Aorta (tissue), 5 donors: ENCODE data around the gene COLEC12. TPM values are rescaled to one million over a fixed set of nuclear protein-coding genes. Genes with fewer than 3 reads are reported as not detected.
A peak's percentile ranks its signal among the peaks of the same experiment; 100 is the strongest.

Experiments used
- ATAC-seq: fragments of 200-7000 bp; cut with Tn5 transposase; one replicate; pipeline ENCODE4 v1.9.1; 2022; ENCODE audit warnings: moderate library complexity; ENCODE audit not compliant: low FRiP score
- DNase-seq, 2 donors: peaks; one replicate each; pipeline ENCODE4 v3.0.0-alpha.2; 2020
- H3K27ac ChIP-seq, 2 donors: one replicate each; pipeline ENCODE4 v1.5.1; 2013; ENCODE audit warnings: low read length in 2 of 2, mild to moderate bottlenecking in 2 of 2, moderate library complexity in 2 of 2, control low read depth in 1 of 2, inconsistent platforms in 1 of 2, low read depth in 1 of 2
- H3K27me3 ChIP-seq, 2 donors: one replicate each; pipeline ENCODE4 v1.6.1; 2013; ENCODE audit warnings: control low read depth in 1 of 2, low read length in 1 of 2, mild to moderate bottlenecking in 1 of 2, moderate library complexity in 1 of 2; ENCODE audit not compliant: insufficient read depth in 2 of 2, control insufficient read depth in 1 of 2
- H3K36me3 ChIP-seq, 2 donors: one replicate each; pipeline ENCODE4 v1.6.1; 2013; ENCODE audit warnings: control low read depth in 1 of 2, low read length in 1 of 2, mild to moderate bottlenecking in 1 of 2; ENCODE audit not compliant: insufficient read depth in 2 of 2, control insufficient read depth in 1 of 2
- H3K4me1 ChIP-seq, 2 donors: one replicate each; pipeline ENCODE4 v1.6.1; 2013; ENCODE audit warnings: low read length in 2 of 2, control low read depth in 1 of 2, mild to moderate bottlenecking in 1 of 2, moderate library complexity in 1 of 2; ENCODE audit not compliant: insufficient read depth in 2 of 2, control insufficient read depth in 1 of 2
- H3K4me3 ChIP-seq, 2 donors: one replicate each; pipeline ENCODE4 v1.5.1; 2013; ENCODE audit warnings: low read length in 2 of 2, control low read depth in 1 of 2, mild to moderate bottlenecking in 1 of 2
- H3K9me3 ChIP-seq: one replicate; pipeline ENCODE4 v1.6.1; 2013; ENCODE audit warnings: mild to moderate bottlenecking, low read length; ENCODE audit not compliant: control insufficient read depth
- WGBS, 2 donors: extraction: QIAGEN DNeasy Blood & Tissue Kit; methylation state at CpG; one replicate each; pipeline ENCODE4 v1.1.7; 2013; 5-methylcytosine and 5-hydroxymethylcytosine counted together
- intact Hi-C, 2 donors: fragments of 100-400 bp; cut with DNase I; formaldehyde crosslinking; loops; one replicate each; pipeline versions ENCODE4 v1.14.2 to v1.15.0; 2022
- polyA plus RNA-seq, 2 donors: library from polyadenylated mRNA; stranded (reverse); fragments of 200-250 nt; gene quantifications; one replicate each; pipeline ENCODE4 v1.2.3, GENCODE V29; 2013
- total RNA-seq, 2 donors: library from RNA; stranded (reverse); fragmentation: NEBNext Ultra II Directional; extraction: Animal tissue kit (Norgen Biotek cat#: 25700); gene quantifications; one replicate each; pipeline ENCODE4 v1.2.1, GENCODE V29; 2021
- donor health status: healthy with polysubstance abuse.
- donor health status: Bipolar disorder and iron deficiency.
- donor health status: DM: no; HTN: no; CAD: no.
- donor health status: DM: no; HTN: no; CAD: no.
- donor health status: DM: yes; HTN: yes; CAD: no.

COLEC12 gene
- total and polyA plus RNA-seq, 4 donors = 2.4 to 46.1 (median 10.7) TPM

DNA sequence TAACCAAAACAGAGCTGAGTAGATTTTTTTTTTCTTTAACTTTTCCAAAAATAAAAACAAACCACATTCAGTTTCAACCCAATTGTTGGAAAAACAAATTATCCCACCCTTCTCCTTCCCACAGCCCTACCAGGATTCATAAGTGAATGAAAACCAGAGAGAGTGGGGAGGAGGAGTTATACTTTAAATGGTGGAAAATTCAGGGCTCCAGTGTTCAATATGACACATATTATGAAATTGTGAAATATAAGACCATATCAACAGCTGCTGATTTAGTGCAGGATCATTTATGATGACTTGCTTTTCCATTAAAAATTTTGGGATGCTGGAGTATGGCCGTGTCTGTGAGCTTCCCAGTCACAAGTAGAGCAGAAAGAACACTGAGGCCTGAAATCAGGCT, 26.7 kb downstream of the COLEC12 start:
- H3K4me3 ChIP-seq = no peak overlapping the region
- no peak overlapping the region for H3K27ac ChIP-seq
- intact Hi-C loops = loop anchor here in 1 of 2 donors (10.0 kb wide), 1 partner anchor 51 kb away; no protein-coding TSS in a partner anchor
- no peak for DNase-seq
- H3K27me3 ChIP-seq = no peaks in the 10 kb centered on the region
- 97 to 100% methylated on average over 1 of the region's 1 CpG for WGBS, 2 donors
- ATAC-seq = no peak
- no peaks in the 10 kb centered on the region for H3K36me3 ChIP-seq
- peaks cover 0 to 4% of the 10 kb centered on the region in 2 donors for H3K4me1 ChIP-seq
- H3K9me3 ChIP-seq = no peaks in the 10 kb centered on the region

DNA sequence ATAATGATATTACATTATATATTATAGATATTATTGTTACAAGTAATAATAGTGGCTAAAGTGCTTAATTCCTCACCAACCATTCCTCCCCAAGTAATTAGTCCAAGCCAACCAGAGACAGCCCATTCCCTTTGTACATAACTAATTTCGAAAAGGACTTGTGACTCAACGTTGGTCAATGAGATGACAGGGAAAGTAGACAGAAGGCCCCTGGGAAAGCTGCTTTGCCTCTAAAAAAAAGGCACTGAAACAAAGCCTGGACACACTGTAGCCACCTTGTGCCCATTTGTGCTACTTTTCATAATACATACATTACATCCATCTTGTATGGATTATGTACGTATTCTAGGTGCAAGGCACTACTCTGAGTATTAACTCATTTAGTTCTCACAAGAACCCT, 28.8 kb downstream of the COLEC12 start:
- ATAC-seq (no peak), DNase-seq (no peak)
- H3K4me1 ChIP-seq = peaks cover 0 to 4% of the 10 kb centered on the region in 2 donors
- no peaks in the 10 kb centered on the region for H3K27me3 ChIP-seq
- no peak overlapping the region for H3K27ac ChIP-seq
- H3K4me3 ChIP-seq = no peak overlapping the region
- H3K9me3 ChIP-seq = no peaks in the 10 kb centered on the region
- H3K36me3 ChIP-seq = no peaks in the 10 kb centered on the region
- 77 to 78% methylated on average over 3 of the region's 3 CpGs for WGBS, 2 donors
- intact Hi-C loops = loop anchor here in 1 of 2 donors (10.0 kb wide), 1 partner anchor 53 kb away; no protein-coding TSS in a partner anchor

DNA sequence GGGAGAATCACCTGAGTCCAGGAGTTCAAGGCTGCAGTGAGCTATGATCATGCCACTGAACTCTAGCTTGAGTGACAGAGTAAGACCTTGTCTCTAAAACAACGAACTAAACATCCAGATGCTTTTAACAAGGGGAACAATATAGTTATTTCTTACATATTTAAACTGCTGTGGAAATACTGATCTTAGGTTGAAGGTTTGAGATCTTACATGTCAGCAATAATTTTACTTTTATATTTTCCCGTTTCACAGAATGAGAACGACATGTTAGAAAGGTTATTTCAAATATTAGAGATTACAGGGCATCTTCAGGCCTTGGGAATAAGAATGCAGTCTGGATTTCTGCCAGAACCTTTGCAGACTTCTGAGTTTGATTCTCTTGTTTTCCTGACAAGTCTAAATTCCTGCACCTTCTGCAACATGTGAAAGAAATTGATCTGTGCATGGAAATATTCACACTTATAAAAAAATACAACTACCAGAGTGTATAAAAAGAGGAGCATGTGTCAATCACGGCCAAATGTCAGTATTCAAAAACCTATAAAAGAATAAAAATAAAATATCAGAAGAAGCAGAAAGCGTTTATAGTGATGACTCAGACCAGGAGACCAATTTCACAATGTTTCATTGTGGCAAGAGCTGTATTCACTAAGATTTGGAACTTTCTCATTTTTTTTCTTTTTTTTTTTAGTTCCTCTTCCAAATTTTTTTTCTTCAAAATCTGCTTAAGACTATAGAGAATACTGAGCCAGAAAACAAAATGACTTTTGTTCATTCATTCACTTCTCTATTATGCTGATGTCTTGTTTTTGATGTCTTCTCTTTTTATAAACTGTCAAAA, 29.6 kb downstream of the COLEC12 start:
- Histone ChIP-seq H3K27ac (no peak overlapping the region), H3K4me1 (no peaks in the 10 kb centered on the region), H3K36me3 (no peaks in the 10 kb centered on the region), H3K9me3 (no peaks in the 10 kb centered on the region), H3K27me3 (no peaks in the 10 kb centered on the region), H3K4me3 (no peak overlapping the region)
- ATAC-seq = no peak
- WGBS, 2 donors = 45 to 64% methylated on average over 5 of the region's 5 CpGs
- intact Hi-C loops = loop anchor here in 1 of 2 donors (10.0 kb wide), 1 partner anchor 54 kb away; no protein-coding TSS in a partner anchor
- DNase-seq = no peak

DNA sequence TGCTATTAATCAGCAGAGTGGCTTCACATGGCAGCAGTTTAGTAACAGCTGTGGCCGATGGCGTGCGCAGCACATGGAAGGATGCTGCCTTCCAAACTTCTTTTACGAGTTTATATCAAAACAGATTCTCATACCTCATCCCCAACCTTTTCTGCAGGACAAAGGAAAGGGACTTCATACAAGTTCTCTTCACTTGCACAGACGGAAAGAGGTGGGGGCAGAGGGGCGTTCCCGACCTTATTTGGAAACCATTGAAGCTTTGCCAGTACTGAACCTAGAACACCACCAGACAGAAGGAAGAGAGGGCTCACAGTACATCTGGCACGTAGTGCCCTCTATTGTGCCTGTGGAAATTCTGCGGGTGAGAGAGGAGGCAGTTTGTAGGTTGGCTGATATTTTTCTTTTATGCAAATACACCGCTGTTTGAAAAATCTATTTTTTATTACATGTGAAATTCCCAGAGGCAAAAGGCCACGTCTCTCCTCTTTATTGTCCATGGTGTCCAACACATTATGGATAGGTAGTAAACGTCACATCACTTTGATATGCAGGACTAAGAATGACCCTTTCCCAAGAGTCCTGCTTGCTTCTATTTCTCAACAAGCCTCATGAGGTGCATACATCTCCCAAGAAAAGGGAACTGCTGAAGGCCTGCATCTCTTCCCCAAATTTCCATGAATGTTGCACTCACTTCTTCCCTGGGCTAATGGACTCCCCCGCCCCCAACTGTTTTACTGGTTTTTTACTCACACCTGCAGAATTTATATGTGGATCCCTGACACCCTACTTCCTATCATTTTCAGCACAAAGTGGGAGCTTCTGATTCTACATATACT, 31.3 kb downstream of the COLEC12 start:
- Histone ChIP-seq H3K4me1 (no peaks in the 10 kb centered on the region), H3K27ac (no peak overlapping the region), H3K9me3 (no peaks in the 10 kb centered on the region), H3K36me3 (no peaks in the 10 kb centered on the region), H3K4me3 (no peak overlapping the region), H3K27me3 (no peaks in the 10 kb centered on the region)
- WGBS, 2 donors = 82% methylated on average over 13 of the region's 13 CpGs
- intact Hi-C loops = no loop called here
- no peak for DNase-seq
- ATAC-seq = no peak

DNA sequence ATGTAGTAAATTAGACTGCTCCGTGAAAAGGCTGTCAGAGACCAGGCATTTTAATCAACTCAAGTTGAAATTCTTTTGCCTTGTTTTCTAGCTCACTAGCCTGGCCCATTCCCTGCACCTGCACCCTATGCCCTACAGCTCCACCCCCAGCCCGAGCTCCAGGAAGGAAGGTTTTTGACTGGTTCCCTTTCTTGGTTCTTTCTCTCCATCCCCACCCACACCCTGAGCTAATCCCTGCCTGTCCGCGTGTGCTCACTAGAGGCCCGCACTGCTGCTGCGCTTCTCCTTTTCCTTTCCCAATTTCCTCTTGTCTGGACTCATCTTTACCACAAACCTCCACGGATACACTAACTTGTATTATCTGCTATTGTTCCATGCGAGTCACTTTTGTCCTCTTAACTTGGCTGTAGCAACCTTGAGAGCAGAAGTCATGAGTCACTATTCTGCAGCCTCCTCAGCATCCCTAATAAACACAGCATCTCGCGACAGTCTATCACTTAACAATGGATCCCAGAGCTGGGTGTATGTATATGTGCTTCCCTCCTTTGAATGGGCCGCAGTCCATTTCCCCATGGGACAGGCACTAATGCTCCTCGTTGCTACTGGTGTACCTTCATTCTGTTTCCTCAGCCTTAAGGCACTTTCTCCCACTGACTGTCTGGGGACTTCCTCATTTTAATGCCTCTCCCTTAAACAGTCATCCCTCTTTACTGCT, 36.5 kb downstream of the COLEC12 start:
- DNase-seq (peak in 1 of 2 donors; percentile 66), ATAC-seq (no peak)
- Histone ChIP-seq H3K27me3 (no peaks in the 10 kb centered on the region), H3K27ac (no peak overlapping the region), H3K9me3 (no peaks in the 10 kb centered on the region), H3K4me3 (no peak overlapping the region), H3K36me3 (no peaks in the 10 kb centered on the region), H3K4me1 (no peaks in the 10 kb centered on the region)
- WGBS, 2 donors = 83 to 84% methylated on average over 12 of the region's 12 CpGs
- intact Hi-C loops = no loop called here

DNA sequence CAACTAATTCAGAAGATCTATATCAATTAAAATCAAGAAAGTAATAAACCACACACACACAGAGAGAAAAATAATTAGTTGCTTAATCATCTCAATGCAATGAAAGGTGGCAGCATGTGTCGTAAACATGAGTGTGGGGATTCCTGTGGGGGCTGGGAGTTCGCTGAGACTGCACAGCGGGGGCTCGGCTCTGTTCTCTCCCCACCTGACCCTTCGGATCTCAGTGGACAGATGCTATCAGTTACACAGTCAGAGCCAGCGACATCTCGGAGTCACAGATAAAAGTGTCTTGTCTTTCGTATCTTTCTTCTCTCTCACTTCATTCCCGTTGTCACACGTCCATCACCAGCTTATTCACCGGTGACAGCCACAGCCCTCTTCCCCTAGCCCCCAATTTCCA, 37.1 kb downstream of the COLEC12 start:
- Histone ChIP-seq H3K27me3 (no peaks in the 10 kb centered on the region), H3K9me3 (no peaks in the 10 kb centered on the region), H3K4me3 (no peak overlapping the region), H3K36me3 (no peaks in the 10 kb centered on the region), H3K4me1 (no peaks in the 10 kb centered on the region), H3K27ac (no peak overlapping the region)
- intact Hi-C loops = no loop called here
- ATAC-seq (no peak), DNase-seq (no peak)
- WGBS, 2 donors = 93 to 94% methylated on average over 11 of the region's 11 CpGs

DNA sequence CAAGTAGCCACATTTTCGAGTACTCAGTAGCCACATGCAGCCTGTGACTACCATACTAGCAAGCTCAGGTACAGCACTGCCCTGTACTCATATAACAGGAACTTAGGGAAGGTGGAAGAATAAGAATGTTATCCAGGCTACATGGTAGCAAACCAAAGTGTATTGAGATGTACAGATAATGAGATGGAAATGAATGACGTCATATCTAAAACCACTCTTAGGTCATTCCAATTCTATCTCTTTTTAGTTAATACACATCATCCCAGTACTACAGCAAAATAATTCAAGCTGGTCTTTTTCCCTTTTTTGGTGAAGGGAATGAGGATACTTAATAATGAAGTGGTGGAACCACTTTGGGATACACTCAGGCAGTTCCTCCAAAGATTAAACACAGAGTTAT, 38.7 kb downstream of the COLEC12 start:
- Histone ChIP-seq H3K27me3 (no peaks in the 10 kb centered on the region), H3K4me3 (no peak overlapping the region), H3K9me3 (no peaks in the 10 kb centered on the region), H3K27ac (no peak overlapping the region), H3K36me3 (no peaks in the 10 kb centered on the region), H3K4me1 (peaks cover 3 to 6% of the 10 kb centered on the region in 2 donors)
- intact Hi-C loops = no loop called here
- WGBS, 2 donors = 45 to 68% methylated on average over 2 of the region's 2 CpGs
- ATAC-seq = no peak
- no peak for DNase-seq

DNA sequence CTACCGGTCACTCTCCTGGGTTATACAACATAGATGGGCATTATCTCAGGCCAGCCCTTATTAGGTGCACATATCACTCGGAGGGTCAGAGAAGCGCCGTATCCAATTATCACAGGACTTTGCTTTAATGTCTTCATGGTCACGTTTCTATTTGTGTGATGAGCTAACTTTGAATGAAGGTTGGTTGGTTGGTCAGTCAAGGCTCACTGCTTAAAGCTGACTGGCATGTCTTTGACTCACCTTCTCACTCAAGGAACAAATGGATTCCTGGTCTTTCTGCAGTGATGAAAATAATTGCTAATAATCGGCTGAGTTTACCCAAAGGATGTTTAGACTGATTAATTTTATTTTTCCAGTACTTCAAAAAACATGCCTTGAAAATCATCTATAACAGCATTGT, 39.7 kb downstream of the COLEC12 start:
- Histone ChIP-seq H3K4me3 (no peak overlapping the region), H3K9me3 (no peaks in the 10 kb centered on the region), H3K27me3 (no peaks in the 10 kb centered on the region), H3K36me3 (no peaks in the 10 kb centered on the region), H3K27ac (no peak overlapping the region), H3K4me1 (peaks cover 3 to 6% of the 10 kb centered on the region in 2 donors)
- intact Hi-C loops = no loop called here
- ATAC-seq (no peak), DNase-seq (no peak)
- WGBS, 2 donors = 92 to 93% methylated on average over 5 to 6 of the region's 6 CpGs
